GM19397 (cell line): ENCODE results near the gene IQGAP2.
A peak's percentile ranks its signal among the peaks of the same experiment; 100 is the strongest.
"Not testable (repeated sequence)": the region's sequence is repeated elsewhere in the genome, so short reads cannot be mapped to it uniquely, and the experiment has no call there.

ENCODE experiments used
- ATAC-seq: cut with Tn5 transposase; IDR thresholded peaks from one replicate; pipeline ENCODE4 v1.9.1; 2021; ENCODE audit warnings: mild to moderate bottlenecking, moderate library complexity; ENCODE audit not compliant: unreplicated experiment

Gene IQGAP2, protein sequence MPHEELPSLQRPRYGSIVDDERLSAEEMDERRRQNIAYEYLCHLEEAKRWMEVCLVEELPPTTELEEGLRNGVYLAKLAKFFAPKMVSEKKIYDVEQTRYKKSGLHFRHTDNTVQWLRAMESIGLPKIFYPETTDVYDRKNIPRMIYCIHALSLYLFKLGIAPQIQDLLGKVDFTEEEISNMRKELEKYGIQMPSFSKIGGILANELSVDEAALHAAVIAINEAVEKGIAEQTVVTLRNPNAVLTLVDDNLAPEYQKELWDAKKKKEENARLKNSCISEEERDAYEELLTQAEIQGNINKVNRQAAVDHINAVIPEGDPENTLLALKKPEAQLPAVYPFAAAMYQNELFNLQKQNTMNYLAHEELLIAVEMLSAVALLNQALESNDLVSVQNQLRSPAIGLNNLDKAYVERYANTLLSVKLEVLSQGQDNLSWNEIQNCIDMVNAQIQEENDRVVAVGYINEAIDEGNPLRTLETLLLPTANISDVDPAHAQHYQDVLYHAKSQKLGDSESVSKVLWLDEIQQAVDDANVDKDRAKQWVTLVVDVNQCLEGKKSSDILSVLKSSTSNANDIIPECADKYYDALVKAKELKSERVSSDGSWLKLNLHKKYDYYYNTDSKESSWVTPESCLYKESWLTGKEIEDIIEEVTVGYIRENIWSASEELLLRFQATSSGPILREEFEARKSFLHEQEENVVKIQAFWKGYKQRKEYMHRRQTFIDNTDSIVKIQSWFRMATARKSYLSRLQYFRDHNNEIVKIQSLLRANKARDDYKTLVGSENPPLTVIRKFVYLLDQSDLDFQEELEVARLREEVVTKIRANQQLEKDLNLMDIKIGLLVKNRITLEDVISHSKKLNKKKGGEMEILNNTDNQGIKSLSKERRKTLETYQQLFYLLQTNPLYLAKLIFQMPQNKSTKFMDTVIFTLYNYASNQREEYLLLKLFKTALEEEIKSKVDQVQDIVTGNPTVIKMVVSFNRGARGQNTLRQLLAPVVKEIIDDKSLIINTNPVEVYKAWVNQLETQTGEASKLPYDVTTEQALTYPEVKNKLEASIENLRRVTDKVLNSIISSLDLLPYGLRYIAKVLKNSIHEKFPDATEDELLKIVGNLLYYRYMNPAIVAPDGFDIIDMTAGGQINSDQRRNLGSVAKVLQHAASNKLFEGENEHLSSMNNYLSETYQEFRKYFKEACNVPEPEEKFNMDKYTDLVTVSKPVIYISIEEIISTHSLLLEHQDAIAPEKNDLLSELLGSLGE (N-terminal part only)

GRCh38 chr5:76402886-76403765 lies at the start of gene IQGAP2:
TSS of gene IQGAP2 (plus strand) at chr5:76403285. CDS start at chr5:76403546, 261 bp downstream.
- peak; percentile 61 for ATAC-seq

- no peak for ATAC-seq
Measured at GRCh38 chr5:76356887-76357286, 46.2 kb upstream of the IQGAP2 start.

GRCh38 chr5:76363352-76364225 lies 39.5 kb upstream of the IQGAP2 start:
- no peak for ATAC-seq

DNA sequence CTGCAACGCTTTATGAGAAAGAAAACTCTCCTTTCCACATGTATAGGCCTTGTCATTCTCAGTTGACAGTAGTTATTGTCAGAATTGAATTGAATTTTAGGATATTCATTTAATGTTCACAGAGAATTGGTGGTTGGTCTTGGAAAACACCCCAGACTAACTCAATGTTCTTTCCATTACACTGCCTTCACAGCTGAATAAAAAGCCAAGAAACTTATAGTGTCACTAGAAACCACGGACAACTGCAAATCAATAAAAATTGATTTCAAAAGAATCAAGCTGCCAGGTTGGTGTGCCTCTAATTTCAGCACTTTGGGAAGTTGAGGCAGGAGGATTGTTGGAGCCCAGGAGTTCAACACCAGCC lies 38.9 kb upstream of the IQGAP2 start:
- no peak for ATAC-seq

DNA sequence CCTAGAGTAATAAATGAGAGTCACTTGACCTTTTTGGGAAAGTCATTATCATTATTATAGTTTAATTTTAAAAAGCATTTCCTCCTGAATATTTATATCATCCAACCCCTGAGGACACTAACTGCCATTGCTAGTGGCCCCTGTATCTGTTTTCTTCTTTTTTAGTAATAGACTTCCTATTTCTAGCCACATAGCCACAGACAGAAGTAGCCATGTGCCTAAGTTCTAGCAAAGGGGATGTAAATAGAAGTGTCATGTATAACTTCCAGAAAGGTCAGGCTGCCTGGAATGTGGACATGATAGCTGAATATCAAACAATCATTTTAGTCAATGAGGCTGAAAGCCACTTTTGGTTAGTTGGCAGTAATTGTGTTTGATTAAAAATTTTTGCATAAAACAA lies 37.5 kb upstream of the IQGAP2 start:
- no peak for ATAC-seq

GRCh38 chr5:76366596-76366995 lies 36.5 kb upstream of the IQGAP2 start:
- ATAC-seq = no peak

DNA sequence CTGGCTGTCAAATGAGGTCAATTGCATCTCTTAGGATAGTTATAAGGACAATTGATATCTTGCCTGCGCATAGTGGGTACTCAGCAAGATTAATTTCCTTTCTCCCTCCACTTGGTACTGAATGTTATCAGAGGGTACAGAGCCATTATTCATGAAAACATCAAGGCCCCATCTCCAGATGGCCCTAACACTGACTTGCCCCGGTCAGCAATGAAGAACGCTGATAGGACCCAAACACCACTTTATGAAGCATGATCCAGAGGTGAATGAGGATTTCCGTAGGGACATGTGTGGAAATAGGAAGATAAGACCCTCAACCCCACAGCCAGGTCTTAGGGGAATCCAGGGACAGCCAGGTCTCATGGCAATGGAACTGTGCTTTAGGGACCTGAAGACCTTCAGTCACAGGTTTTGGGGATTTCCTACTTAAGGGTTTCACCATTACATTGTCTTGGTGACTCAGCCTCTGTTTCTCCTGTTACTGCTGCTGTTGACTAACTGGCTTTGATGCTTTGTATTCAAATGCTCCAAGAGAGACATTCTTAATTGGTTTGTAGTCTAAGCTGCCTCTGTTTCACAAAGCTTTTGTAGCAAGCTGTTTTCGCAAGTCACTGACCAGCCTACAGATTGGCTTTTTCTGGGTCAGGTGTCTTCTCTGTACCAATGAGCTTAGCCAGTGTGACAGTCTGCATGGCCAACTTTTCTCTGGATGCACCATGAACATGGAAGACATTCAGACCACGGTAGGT lies 35.3 kb upstream of the IQGAP2 start:
- peak; percentile 63 for ATAC-seq

DNA sequence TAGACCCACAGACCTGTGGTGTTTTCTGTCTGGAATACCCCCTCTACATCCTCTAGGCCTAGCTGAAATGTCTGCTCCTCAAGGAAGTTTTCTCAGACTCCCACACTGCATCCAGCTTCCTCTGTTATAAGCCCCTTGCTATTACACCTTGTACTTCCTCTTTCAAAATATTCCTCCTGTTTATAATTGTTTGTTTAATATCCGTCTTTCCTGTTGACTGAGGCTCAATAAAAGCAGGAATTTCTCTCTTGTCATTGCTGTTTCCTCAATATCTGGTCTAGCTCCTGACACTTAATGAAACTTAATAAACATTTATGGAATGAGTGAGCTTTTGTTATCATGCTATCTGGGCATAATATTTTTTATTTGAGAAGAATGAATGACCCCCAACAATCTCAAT lies 34.1 kb upstream of the IQGAP2 start:
- no peak for ATAC-seq

DNA sequence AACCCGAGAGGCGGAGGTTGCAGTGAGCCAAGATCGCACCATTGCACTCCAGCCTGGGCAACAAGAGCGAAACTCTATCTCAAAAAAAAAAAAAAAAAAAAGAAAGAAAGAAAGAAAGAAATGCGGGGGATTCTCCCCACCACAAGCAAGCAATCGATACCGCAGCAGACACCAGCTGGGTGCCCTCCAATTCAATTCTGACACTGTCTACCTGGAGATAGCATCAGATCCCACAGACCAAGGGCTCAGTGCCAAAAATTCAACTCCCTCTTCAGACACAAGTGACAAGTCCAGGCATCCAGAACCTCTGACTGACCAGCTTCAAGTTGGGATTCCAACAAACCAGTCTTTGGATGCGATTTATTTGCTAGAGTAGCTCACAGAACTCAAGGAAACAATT lies 33.4 kb upstream of the IQGAP2 start:
- ATAC-seq = not testable (repeated sequence)

DNA sequence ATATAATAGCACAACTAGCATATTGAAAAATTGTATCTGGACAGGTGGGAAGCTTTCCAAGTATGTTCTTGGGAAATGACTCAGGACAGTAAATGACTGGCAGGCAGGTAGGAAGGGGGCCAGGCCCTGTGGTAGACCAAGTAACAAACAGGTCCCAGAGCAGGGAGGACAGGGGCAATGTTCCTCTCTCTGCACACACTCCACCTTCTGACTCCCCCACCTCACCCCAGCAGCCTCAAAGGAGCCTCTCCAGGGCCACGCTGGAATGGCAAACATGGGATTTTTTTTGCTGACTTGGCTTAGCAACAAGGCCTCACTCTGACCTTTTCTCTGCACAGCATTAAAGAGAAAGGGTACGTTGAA lies 31.1 kb upstream of the IQGAP2 start:
- no peak for ATAC-seq

DNA sequence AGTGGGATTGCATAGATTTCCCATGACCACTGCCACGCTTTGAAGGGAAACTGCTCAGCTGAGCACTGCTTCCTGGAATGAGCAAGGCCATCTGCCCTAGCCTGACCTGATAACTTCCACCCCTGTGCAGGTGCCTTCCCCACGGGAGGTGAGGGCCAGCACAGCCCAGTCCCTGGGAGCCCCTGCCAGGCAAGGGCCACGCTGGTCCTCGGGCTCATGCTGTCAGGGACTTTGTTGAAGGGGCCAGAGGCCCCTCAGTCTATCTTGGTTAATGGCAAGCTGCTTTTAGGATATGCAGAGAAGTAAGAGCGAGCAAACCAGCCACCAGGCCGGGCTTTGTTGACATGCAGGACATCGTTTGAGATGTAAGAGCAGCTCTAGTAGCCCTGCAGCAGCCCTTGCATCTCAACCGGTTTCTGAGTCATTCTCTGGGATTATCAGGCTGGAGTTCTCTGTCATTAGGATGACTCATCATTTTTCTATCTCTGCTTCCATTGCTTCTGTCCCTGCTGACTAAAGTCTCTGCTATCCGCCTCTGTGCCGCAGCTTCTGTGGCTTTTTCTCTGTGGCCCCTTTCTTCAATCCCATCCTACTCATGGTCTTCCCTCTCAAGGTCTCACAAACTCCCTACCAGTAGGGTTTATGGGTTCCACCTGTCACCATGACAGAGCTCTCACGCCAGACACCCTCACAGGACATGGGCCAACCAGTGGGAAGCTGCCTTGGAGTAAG lies 30.6 kb upstream of the IQGAP2 start:
- no peak for ATAC-seq

- no peak for ATAC-seq
Measured at GRCh38 chr5:76376148-76376865, 26.8 kb upstream of the IQGAP2 start.

- no peak for ATAC-seq
Measured at GRCh38 chr5:76376866-76377230, 26.2 kb upstream of the IQGAP2 start.

DNA sequence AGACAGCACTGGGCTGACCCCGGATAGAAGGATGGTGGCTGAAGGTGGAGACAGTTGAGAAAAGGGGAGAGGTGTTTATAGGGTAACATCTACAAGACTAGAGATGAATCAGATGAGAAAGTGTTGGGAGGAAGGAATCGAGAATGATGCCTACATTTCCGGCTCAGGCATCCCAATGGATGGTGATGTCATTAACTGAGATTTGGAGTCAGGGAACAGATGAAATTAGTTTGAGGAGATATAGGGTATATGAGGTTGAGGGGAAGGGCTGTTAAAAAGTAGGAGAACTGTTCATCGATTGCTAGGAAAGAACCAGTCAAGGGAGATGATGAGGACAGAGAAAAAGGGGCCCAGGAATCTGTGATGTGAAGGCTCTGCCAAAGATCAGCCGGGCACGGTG lies 24.7 kb upstream of the IQGAP2 start:
- no peak for ATAC-seq

DNA sequence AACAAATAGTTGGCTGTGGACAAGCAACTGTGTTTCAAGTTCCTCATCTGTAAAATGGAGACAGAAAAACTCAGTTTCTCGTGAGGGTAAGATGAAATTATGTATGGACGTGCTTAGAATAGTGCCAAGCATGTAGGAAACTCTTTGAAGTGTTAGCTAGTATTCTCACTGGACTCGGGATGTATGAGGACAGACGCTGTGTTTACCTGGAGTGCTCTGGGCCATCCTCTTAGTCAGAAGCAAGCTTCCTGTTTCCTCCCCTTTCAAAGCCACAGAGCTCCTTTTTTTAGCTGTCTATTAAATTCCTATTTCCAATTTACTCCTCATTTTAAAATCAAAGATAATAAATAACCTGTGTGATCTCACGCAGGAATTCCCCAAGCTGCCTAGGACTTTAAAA lies 23.8 kb upstream of the IQGAP2 start:
- ATAC-seq = no peak

GRCh38 chr5:76379855-76380254 lies 23.2 kb upstream of the IQGAP2 start:
- no peak for ATAC-seq

- ATAC-seq = no peak
Measured at GRCh38 chr5:76380346-76381066, 22.6 kb upstream of the IQGAP2 start.
